Endothelial cell of umbilical vein (primary cell): ENCODE data around the gene RNF224. TPM values are rescaled to one million over a fixed set of nuclear protein-coding genes. Genes with fewer than 3 reads are reported as not detected.

Experiments used
- BruUV-seq: library from RNA; stranded (reverse); fragments of 400-500 nt; replicated peaks from 2 replicates; lab custom pipeline; 2021; lab: Mats Ljungman, UMichigan
- CTCF ChIA-PET: fragments of 300-600, 350-600 bp; sonication (Branson Sonifier 250); formaldehyde crosslinking; loops from one replicate; lab custom pipeline; 2021; ENCODE audit warnings: antibody characterized with exemption, inconsistent platforms; lab: Charles Lee
- POLR2A ChIA-PET: fragments of 300-600, 350-600 bp; sonication (Branson Sonifier 250); formaldehyde crosslinking; loops from one replicate; lab custom pipeline; 2021; ENCODE audit warnings: antibody characterized with exemption, inconsistent platforms; lab: Charles Lee
- DNase-seq: peaks from one replicate; pipeline ENCODE4 v3.0.0-alpha.2; 2011; ENCODE audit warnings: low read depth, low spot score
- FAIRE-seq: peaks from 2 replicates; lab custom pipeline; 2011; peaks lifted over from hg19 to GRCh38; lab: Jason Lieb, UNC
- H2AFZ ChIP-seq: 2 replicates; pipeline ENCODE4 v1.6.0; 2012; ENCODE audit warnings: low read depth, low read length, control low read depth, inconsistent platforms
- H3K27ac ChIP-seq: 2 replicates; pipeline ENCODE4 v1.5.1; 2011; ENCODE audit warnings: low read depth, mild to moderate bottlenecking, control low read depth, low read length, moderate library complexity; ENCODE audit not compliant: insufficient read depth
- H3K27me3 ChIP-seq, 2 experiments: 2 replicates each; pipeline versions ENCODE4 v1.6.0 to v1.6.1; 2011; ENCODE audit warnings: low read length in 2 of 2, mixed read lengths in 1 of 2; ENCODE audit not compliant: control insufficient read depth in 2 of 2, insufficient read depth in 2 of 2
- H3K36me3 ChIP-seq, 2 experiments: 2 replicates in 1 of 2; 3 replicates in 1 of 2; pipeline ENCODE4 v1.5.1; 2011; ENCODE audit warnings: low read length in 2 of 2, mild to moderate bottlenecking in 1 of 2, moderate library complexity in 1 of 2; ENCODE audit not compliant: control insufficient read depth in 2 of 2, insufficient read depth in 2 of 2; ENCODE audit errors: extremely low read depth in 1 of 2
- H3K4me1 ChIP-seq: 3 replicates; pipeline ENCODE4 v1.5.1; 2011; ENCODE audit warnings: mild to moderate bottlenecking, low read length; ENCODE audit not compliant: control insufficient read depth, insufficient read depth; ENCODE audit errors: extremely low read depth
- H3K4me2 ChIP-seq: 2 replicates; pipeline ENCODE4 v1.6.1; 2011; ENCODE audit warnings: low read length, control low read depth, mixed read lengths; ENCODE audit not compliant: insufficient read depth
- H3K4me3 ChIP-seq, 3 experiments: fragments of 200-600 bp in 1 of 3; sonication (generic), shearing (Covaris generic) in 1 of 3; replicated peaks in 1 of 3; 2 replicates each; pipeline ENCODE4 v1.5.1; 2011 to 2016; ENCODE audit warnings: control low read depth in 3 of 3, low read length in 3 of 3, mild to moderate bottlenecking in 2 of 3, inconsistent platforms in 1 of 3, low read depth in 1 of 3, moderate library complexity in 1 of 3; ENCODE audit not compliant: insufficient read depth in 1 of 3
- H3K79me2 ChIP-seq: 2 replicates; pipeline ENCODE4 v1.6.0; 2012; ENCODE audit warnings: low read length, inconsistent platforms; ENCODE audit not compliant: control insufficient read depth, insufficient read depth
- H3K9ac ChIP-seq: replicated peaks from 2 replicates; pipeline ENCODE3; 2011; ENCODE audit warnings: low read length, control low read depth; ENCODE audit not compliant: insufficient read depth; ENCODE audit errors: extremely low read depth
- H3K9me1 ChIP-seq: replicated peaks from 3 replicates; pipeline ENCODE4 v1.6.0; 2011; ENCODE audit warnings: mild to moderate bottlenecking, low read length; ENCODE audit not compliant: control insufficient read depth, insufficient read depth; ENCODE audit errors: extremely low read depth
- H3K9me3 ChIP-seq: replicated peaks from 2 replicates; pipeline ENCODE4 v1.5.1; 2012; ENCODE audit warnings: low read length, inconsistent platforms; ENCODE audit not compliant: control insufficient read depth, insufficient read depth
- H4K20me1 ChIP-seq: replicated peaks from 2 replicates; pipeline ENCODE3; 2011; ENCODE audit warnings: mild to moderate bottlenecking, low read length; ENCODE audit not compliant: control insufficient read depth, insufficient read depth; ENCODE audit errors: extremely low read depth
- EZH2 ChIP-seq: IDR thresholded peaks from 2 replicates; pipeline ENCODE4 v1.6.1; 2012; ENCODE audit warnings: borderline replicate concordance, low read depth, mild to moderate bottlenecking, moderate library complexity, low read length, inconsistent platforms; ENCODE audit not compliant: severe bottlenecking
- FOS ChIP-seq: IDR thresholded peaks from 2 replicates; pipeline ENCODE4 v1.6.1; 2011; ENCODE audit warnings: mild to moderate bottlenecking, low read length, moderate library complexity, borderline replicate concordance; ENCODE audit not compliant: insufficient read depth
- GATA2 ChIP-seq: IDR thresholded peaks from 2 replicates; pipeline ENCODE4 v1.7.0; 2011; ENCODE audit warnings: low read depth, mild to moderate bottlenecking, moderate library complexity, mixed read lengths, low read length; ENCODE audit not compliant: insufficient read length, insufficient read depth
- JUN ChIP-seq: IDR thresholded peaks from 2 replicates; pipeline ENCODE4 v1.6.1; 2011; ENCODE audit warnings: borderline replicate concordance, low read depth; ENCODE audit not compliant: insufficient read length, insufficient read depth
- MYC ChIP-seq: IDR thresholded peaks from one replicate; pipeline ENCODE4 v1.6.1; 2011; ENCODE audit warnings: mild to moderate bottlenecking, low read depth, low read length
- POLR2A ChIP-seq: IDR thresholded peaks from 2 replicates; pipeline ENCODE4 v1.6.1; 2012; ENCODE audit warnings: low read depth, mild to moderate bottlenecking, control low read depth, low read length
- POLR2AphosphoS5 ChIP-seq: IDR thresholded peaks from 2 replicates; pipeline ENCODE4 v1.6.1; 2012; ENCODE audit warnings: low read depth, mild to moderate bottlenecking, control low read depth, low read length, moderate library complexity; ENCODE audit not compliant: insufficient read depth
- dilution Hi-C: fragments of 300-500 bp; cut with MboI; formaldehyde crosslinking; loops from one replicate; pipeline ENCODE4 v1.15.0; 2019; ENCODE audit warnings: low sequenced_read_pairs; ENCODE audit not compliant: extremely low pct_ligation_motif_present
- intact Hi-C: fragments of 100-400 bp; cut with micrococcal nuclease; formaldehyde crosslinking; loops from one replicate; pipeline ENCODE4 v1.10.0; 2022
- polyA plus RNA-seq, 4 experiments: library from polyadenylated mRNA; depleted of rRNA in 3 of 4; stranded (reverse) in 3 of 4; unstranded in 1 of 4; fragments of >200 nt; gene quantifications; 2 replicates each; pipeline versions ENCODE4 v1.2.1 to v1.2.3, GENCODE V29; 2011 to 2012; ENCODE audit warnings: missing spikeins in 1 of 4
- total RNA-seq: library from RNA; stranded (reverse); gene quantifications from 2 replicates; pipeline ENCODE4 v1.2.3, GENCODE V29; 2021
- TF ChIP-seq, protein P1 (sequence below), 2 donors: IDR thresholded peaks; 1 replicate in 1 of 2; 2 replicates in 1 of 2; pipeline ENCODE4 v1.5.1; 2011; ENCODE audit warnings: low read length in 2 of 2, mild to moderate bottlenecking in 2 of 2, moderate library complexity in 2 of 2, control low read depth in 1 of 2, inconsistent platforms in 1 of 2, low read depth in 1 of 2; ENCODE audit not compliant: insufficient read depth in 1 of 2; ENCODE audit errors: extremely low read depth in 1 of 2
- TF ChIP-seq, protein P2 (sequence below): IDR thresholded peaks from 2 replicates; pipeline ENCODE4 v1.6.1; 2011; ENCODE audit not compliant: insufficient read depth, insufficient read length

RNF224 gene
- total and polyA plus RNA-seq, 2 donors (not counting 3 experiments of a cell fraction or from before 2014, with no cell fraction given) = not detected

DNA sequence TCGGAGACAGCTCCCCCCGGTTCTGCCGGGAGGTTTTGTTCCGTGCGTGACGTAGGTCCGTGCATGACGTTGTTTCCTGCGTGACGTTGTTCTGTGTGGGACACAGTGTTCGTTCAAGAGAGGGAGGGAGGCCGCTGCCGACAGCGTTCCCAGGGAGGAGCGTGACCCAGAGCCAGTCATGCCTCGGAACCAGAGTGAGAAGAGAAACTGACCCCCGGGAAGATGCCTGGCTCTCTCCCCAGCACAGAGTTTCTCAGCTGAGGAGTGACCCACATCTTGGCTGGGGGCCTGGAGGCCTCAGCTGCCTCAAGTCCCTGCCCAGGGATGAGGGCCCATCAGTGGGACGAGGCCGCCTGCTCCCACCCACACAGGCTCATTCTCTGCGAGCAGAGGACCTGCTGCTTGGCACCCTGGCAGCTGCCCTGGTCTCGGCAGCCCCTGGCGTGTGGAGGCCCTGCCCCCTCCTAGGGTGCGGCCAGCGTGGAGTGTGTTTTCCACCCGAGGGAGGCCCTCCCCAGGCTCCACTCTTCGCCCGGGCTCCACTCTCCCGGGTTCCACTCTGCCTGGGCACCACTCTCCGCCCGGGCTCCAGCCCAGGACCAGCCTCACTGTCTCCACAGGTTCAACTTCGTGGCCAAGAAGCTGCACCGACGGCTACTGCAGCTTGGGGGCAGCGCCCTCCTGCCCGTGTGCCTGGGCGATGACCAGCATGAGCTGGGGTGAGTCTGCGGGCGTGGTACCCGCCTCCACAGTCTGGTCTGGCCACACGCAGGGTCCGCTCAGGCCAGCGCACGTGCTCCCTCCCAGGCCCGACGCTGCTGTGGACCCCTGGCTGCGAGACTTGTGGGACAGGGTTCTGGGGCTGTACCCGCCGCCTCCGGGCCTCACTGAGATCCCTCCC is 13.9 kb upstream of the RNF224 start:
- Histone ChIP-seq H3K4me1 (peaks cover under 1% of the 10 kb centered on the region), H3K9me1 (no peaks in the 10 kb centered on the region), H3K4me3 (no peak overlapping the region), H3K9me3 (no peaks in the 10 kb centered on the region), H2AFZ (no peak overlapping the region), H3K27ac (no peak overlapping the region), H3K27me3 (no peaks in the 10 kb centered on the region), H3K79me2 (no peaks in the 10 kb centered on the region), H3K9ac (no peak overlapping the region), H4K20me1 (no peaks in the 10 kb centered on the region), H3K4me2 (no peak overlapping the region), H3K36me3 (peaks cover 0 to 8% of the 10 kb centered on the region in 2 experiments)
- intact Hi-C loops (no loop called here), dilution Hi-C loops (no loop called here)
- TF ChIP-seq POLR2A (no peak), GATA2 (no peak), POLR2AphosphoS5 (no peak), MYC (no peak), JUN (no peak), FOS (no peak), EZH2 (no peak)
- TF ChIP-seq, protein P1, sequence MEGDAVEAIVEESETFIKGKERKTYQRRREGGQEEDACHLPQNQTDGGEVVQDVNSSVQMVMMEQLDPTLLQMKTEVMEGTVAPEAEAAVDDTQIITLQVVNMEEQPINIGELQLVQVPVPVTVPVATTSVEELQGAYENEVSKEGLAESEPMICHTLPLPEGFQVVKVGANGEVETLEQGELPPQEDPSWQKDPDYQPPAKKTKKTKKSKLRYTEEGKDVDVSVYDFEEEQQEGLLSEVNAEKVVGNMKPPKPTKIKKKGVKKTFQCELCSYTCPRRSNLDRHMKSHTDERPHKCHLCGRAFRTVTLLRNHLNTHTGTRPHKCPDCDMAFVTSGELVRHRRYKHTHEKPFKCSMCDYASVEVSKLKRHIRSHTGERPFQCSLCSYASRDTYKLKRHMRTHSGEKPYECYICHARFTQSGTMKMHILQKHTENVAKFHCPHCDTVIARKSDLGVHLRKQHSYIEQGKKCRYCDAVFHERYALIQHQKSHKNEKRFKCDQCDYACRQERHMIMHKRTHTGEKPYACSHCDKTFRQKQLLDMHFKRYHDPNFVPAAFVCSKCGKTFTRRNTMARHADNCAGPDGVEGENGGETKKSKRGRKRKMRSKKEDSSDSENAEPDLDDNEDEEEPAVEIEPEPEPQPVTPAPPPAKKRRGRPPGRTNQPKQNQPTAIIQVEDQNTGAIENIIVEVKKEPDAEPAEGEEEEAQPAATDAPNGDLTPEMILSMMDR (IDR thresholded peaks at IDR 0.05; ENCODE audit: extremely low read depth in 1 of 2, insufficient read depth in 1 of 2, low read depth in 1 of 2, low read length in 2 of 2) = no peak
- TF ChIP-seq, protein P2, sequence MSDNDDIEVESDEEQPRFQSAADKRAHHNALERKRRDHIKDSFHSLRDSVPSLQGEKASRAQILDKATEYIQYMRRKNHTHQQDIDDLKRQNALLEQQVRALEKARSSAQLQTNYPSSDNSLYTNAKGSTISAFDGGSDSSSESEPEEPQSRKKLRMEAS = no peak
- BruUV-seq = no TSS peak
- FAIRE-seq (no peak), DNase-seq (no peak)
- POLR2A ChIA-PET = no interaction called here
- CTCF ChIA-PET = interaction anchor here (0.6 to 1.9 kb wide), 7 partner anchors 9 to 37 kb away, joined by 3 to 14 read pairs (median 4); partner anchors contain the start of gene RNF224
